WTC11 (cell line): ENCODE results near the gene CD82. TPM values are rescaled to one million over a fixed set of nuclear protein-coding genes. Genes with fewer than 3 reads are reported as not detected.

ENCODE experiments used
- ATAC-seq: fragments of 200-7000 bp; cut with Tn5 transposase; 2 replicates; pipeline ENCODE4 v1.10.0; 2021; ENCODE audit warnings: mild to moderate bottlenecking, moderate library complexity
- CTCF ChIA-PET: fragments of 300-600 bp; sonication (Branson Sonifier 250); formaldehyde crosslinking; loops from one replicate; lab custom pipeline; 2021; ENCODE audit warnings: antibody characterized with exemption; lab: Charles Lee
- POLR2A ChIA-PET: fragments of 350-600 bp; sonication (Branson Sonifier 250); formaldehyde crosslinking; loops from one replicate; lab custom pipeline; 2021; ENCODE audit warnings: antibody characterized with exemption; lab: Charles Lee
- DNase-seq: peaks from one replicate; pipeline ENCODE4 v3.0.0; 2021; ENCODE audit warnings: low spot score
- H3K27ac Mint-ChIP-seq: 2 replicates; pipeline ENCODE4 v1.8.0; 2021; ENCODE audit warnings: mixed read lengths
- H3K27me3 Mint-ChIP-seq: 2 replicates; pipeline ENCODE4 v1.8.0; 2021; ENCODE audit warnings: low read depth, mild to moderate bottlenecking, moderate library complexity, mixed read lengths
- H3K36me3 Mint-ChIP-seq: 2 replicates; pipeline ENCODE4 v1.8.0; 2021; ENCODE audit warnings: mixed read lengths
- H3K4me1 Mint-ChIP-seq: 2 replicates; pipeline ENCODE4 v1.8.0; 2022; ENCODE audit warnings: mixed read lengths
- H3K4me3 Mint-ChIP-seq: 2 replicates; pipeline ENCODE4 v1.8.0; 2021; ENCODE audit warnings: mild to moderate bottlenecking, moderate library complexity, mixed read lengths
- H3K9me3 Mint-ChIP-seq: 2 replicates; pipeline ENCODE4 v1.8.0; 2021; ENCODE audit warnings: mixed read lengths
- CTCF ChIP-seq: fragments of 200-600 bp; IDR thresholded peaks from 2 replicates; pipeline ENCODE4 v1.8.0; 2022; ENCODE audit warnings: antibody characterized with exemption
- ETV6 ChIP-seq: sonication (generic); formaldehyde crosslinking; IDR thresholded peaks from 2 replicates; pipeline ENCODE4 v1.8.1; 2022; ENCODE audit warnings: mild to moderate bottlenecking, missing genetic modification reagents
- FOXK1 ChIP-seq: sonication (generic); formaldehyde crosslinking; IDR thresholded peaks from 2 replicates; pipeline ENCODE4 v1.8.0; 2022; ENCODE audit warnings: mild to moderate bottlenecking, moderate library complexity, missing genetic modification reagents
- HMGA2 ChIP-seq: fragments of 250-450 bp; sonication (Bioruptor Pico); IDR thresholded peaks from 2 replicates; pipeline ENCODE4 v1.4.0; 2021; ENCODE audit warnings: mild to moderate bottlenecking, moderate library complexity
- HMGXB4 ChIP-seq: sonication (generic); formaldehyde crosslinking; IDR thresholded peaks from 2 replicates; pipeline ENCODE4 v1.8.1; 2023; ENCODE audit warnings: mild to moderate bottlenecking, moderate library complexity, missing genetic modification reagents
- JUN ChIP-seq: sonication (generic); formaldehyde crosslinking; IDR thresholded peaks from 2 replicates; pipeline ENCODE4 v1.8.0; 2023; ENCODE audit warnings: mild to moderate bottlenecking, missing genetic modification reagents
- NFE2L1 ChIP-seq: sonication (generic); formaldehyde crosslinking; IDR thresholded peaks from 2 replicates; pipeline ENCODE4 v1.8.1; 2023; ENCODE audit warnings: missing genetic modification reagents
- NR3C1 ChIP-seq: sonication (generic); formaldehyde crosslinking; conservative IDR thresholded peaks from 2 replicates; pipeline ENCODE4 v1.8.1; 2023; ENCODE audit warnings: low read depth, mild to moderate bottlenecking, missing genetic modification reagents
- PRRX2 ChIP-seq: fragments of 250-450 bp; sonication (Bioruptor Pico); IDR thresholded peaks from 2 replicates; pipeline ENCODE4 v1.8.0; 2021; ENCODE audit warnings: mild to moderate bottlenecking
- RELA ChIP-seq: sonication (generic); formaldehyde crosslinking; IDR thresholded peaks from 2 replicates; pipeline ENCODE4 v1.8.1; 2022; ENCODE audit warnings: missing genetic modification reagents, mild to moderate bottlenecking, borderline replicate concordance
- SMAD4 ChIP-seq: sonication (generic); formaldehyde crosslinking; IDR thresholded peaks from 2 replicates; pipeline ENCODE4 v1.8.0; 2022; ENCODE audit warnings: mild to moderate bottlenecking, missing genetic modification reagents
- TEAD1 ChIP-seq: sonication (generic); formaldehyde crosslinking; IDR thresholded peaks from 2 replicates; pipeline ENCODE4 v1.8.0; 2022; ENCODE audit warnings: mild to moderate bottlenecking, missing genetic modification reagents
- USF1 ChIP-seq: sonication (generic); formaldehyde crosslinking; IDR thresholded peaks from 2 replicates; pipeline ENCODE4 v1.8.0; 2022; ENCODE audit warnings: mild to moderate bottlenecking, missing genetic modification reagents
- ZNF121 ChIP-seq: sonication (generic); formaldehyde crosslinking; IDR thresholded peaks from 2 replicates; pipeline ENCODE4 v1.8.0; 2023; ENCODE audit warnings: missing genetic modification reagents
- ZNF138 ChIP-seq: sonication (generic); formaldehyde crosslinking; conservative IDR thresholded peaks from 2 replicates; pipeline ENCODE4 v1.8.1; 2022; ENCODE audit warnings: mild to moderate bottlenecking, moderate library complexity, missing genetic modification reagents
- ZNF219 ChIP-seq: sonication (generic); formaldehyde crosslinking; IDR thresholded peaks from 2 replicates; pipeline ENCODE4 v1.8.0; 2023; ENCODE audit warnings: missing genetic modification reagents, mild to moderate bottlenecking, borderline replicate concordance
- ZNF317 ChIP-seq: sonication (generic); formaldehyde crosslinking; IDR thresholded peaks from 2 replicates; pipeline ENCODE4 v1.8.1; 2023; ENCODE audit warnings: low read depth, mild to moderate bottlenecking, moderate library complexity, missing genetic modification reagents, borderline replicate concordance
- ZNF396 ChIP-seq: fragments of 250-450 bp; sonication (Bioruptor Pico); IDR thresholded peaks from 2 replicates; pipeline ENCODE4 v1.8.0; 2021; ENCODE audit warnings: mild to moderate bottlenecking, moderate library complexity, borderline replicate concordance
- ZNF671 ChIP-seq: fragments of 250-450 bp; sonication (Bioruptor Pico); IDR thresholded peaks from 2 replicates; pipeline ENCODE4 v1.8.0; 2021; ENCODE audit warnings: mild to moderate bottlenecking
- total RNA-seq: library from RNA; stranded (reverse); gene quantifications from 3 replicates; pipeline ENCODE4 v1.2.3, GENCODE V29; 2021
- TF ChIP-seq, protein P1 (sequence below): sonication (generic); formaldehyde crosslinking; IDR thresholded peaks from 2 replicates; pipeline ENCODE4 v1.8.1; 2022; ENCODE audit warnings: mild to moderate bottlenecking, missing genetic modification reagents, moderate library complexity, borderline replicate concordance
- TF ChIP-seq, protein P2 (sequence below): sonication (generic); formaldehyde crosslinking; IDR thresholded peaks from 2 replicates; pipeline ENCODE4 v1.8.1; 2023; ENCODE audit warnings: mild to moderate bottlenecking, missing genetic modification reagents, moderate library complexity
- TF ChIP-seq, protein P3 (sequence below): fragments of 250-450 bp; sonication (Bioruptor Pico); conservative IDR thresholded peaks from 2 replicates; pipeline ENCODE4 v1.9.0; 2021; ENCODE audit warnings: mild to moderate bottlenecking
- TF ChIP-seq, protein P4 (sequence below): fragments of 250-450 bp; sonication (Bioruptor Pico); IDR thresholded peaks from 2 replicates; pipeline ENCODE4 v1.9.0; 2021; ENCODE audit warnings: mild to moderate bottlenecking

Gene CD82
- total RNA-seq, 1 experiment from 2014 or later: 15.5 TPM

DNA sequence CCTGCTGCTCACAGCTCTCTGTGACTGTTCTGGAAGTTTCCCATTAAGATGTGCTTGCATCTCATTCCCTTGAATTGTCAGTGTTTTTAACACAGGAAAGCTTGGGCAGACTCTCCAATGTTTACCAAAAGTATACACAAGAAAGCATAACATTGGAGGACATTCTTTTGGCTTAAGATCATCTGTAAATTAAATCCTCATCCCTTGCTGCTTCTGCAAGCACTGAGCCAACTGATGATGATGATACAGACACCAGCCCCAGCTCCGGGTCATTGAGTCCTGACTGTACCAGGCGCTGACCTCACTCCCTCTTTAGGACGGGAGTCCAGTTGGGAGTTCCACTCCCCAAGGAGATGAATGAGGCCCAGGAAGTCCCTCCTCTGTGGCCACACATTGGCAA lies 23.8 kb downstream of the CD82 start (continued):
- no peak for TF ChIP-seq ETV6 (CRISPR knock-in tag)

- Mint-ChIP-seq H3K4me1 (peaks cover 10% of the 10 kb centered on the region), H3K9me3 (no peaks in the 10 kb centered on the region), H3K27me3 (no peaks in the 10 kb centered on the region), H3K27ac (no peak overlapping the region), H3K4me3 (no peak overlapping the region), H3K36me3 (no peaks in the 10 kb centered on the region)
- ATAC-seq (no peak), DNase-seq (no peak)
- ChIA-PET CTCF (interaction anchor here (1.2 kb wide), 1 partner anchor 34 kb away, joined by 5 read pairs; no protein-coding TSS in a partner anchor), POLR2A (interaction anchor here (0.6 kb wide), 1 partner anchor 370 kb away, joined by 3 read pairs; no protein-coding TSS in a partner anchor)
- TF ChIP-seq TEAD1 (CRISPR knock-in tag): no peak
- TF ChIP-seq NFE2L1: no peak
- TF ChIP-seq ZNF138 (CRISPR knock-in tag): no peak
- no peak for TF ChIP-seq FOXK1
- no peak for TF ChIP-seq CTCF
- TF ChIP-seq RELA: no peak
- TF ChIP-seq, protein P1, sequence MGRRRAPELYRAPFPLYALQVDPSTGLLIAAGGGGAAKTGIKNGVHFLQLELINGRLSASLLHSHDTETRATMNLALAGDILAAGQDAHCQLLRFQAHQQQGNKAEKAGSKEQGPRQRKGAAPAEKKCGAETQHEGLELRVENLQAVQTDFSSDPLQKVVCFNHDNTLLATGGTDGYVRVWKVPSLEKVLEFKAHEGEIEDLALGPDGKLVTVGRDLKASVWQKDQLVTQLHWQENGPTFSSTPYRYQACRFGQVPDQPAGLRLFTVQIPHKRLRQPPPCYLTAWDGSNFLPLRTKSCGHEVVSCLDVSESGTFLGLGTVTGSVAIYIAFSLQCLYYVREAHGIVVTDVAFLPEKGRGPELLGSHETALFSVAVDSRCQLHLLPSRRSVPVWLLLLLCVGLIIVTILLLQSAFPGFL (CRISPR knock-in tag): no peak
- TF ChIP-seq, protein P2, sequence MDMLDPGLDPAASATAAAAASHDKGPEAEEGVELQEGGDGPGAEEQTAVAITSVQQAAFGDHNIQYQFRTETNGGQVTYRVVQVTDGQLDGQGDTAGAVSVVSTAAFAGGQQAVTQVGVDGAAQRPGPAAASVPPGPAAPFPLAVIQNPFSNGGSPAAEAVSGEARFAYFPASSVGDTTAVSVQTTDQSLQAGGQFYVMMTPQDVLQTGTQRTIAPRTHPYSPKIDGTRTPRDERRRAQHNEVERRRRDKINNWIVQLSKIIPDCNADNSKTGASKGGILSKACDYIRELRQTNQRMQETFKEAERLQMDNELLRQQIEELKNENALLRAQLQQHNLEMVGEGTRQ (CRISPR knock-in tag): no peak
- no peak for TF ChIP-seq ZNF219 (CRISPR knock-in tag)
- no peak for TF ChIP-seq ZNF317 (CRISPR knock-in tag)
- TF ChIP-seq, protein P3, sequence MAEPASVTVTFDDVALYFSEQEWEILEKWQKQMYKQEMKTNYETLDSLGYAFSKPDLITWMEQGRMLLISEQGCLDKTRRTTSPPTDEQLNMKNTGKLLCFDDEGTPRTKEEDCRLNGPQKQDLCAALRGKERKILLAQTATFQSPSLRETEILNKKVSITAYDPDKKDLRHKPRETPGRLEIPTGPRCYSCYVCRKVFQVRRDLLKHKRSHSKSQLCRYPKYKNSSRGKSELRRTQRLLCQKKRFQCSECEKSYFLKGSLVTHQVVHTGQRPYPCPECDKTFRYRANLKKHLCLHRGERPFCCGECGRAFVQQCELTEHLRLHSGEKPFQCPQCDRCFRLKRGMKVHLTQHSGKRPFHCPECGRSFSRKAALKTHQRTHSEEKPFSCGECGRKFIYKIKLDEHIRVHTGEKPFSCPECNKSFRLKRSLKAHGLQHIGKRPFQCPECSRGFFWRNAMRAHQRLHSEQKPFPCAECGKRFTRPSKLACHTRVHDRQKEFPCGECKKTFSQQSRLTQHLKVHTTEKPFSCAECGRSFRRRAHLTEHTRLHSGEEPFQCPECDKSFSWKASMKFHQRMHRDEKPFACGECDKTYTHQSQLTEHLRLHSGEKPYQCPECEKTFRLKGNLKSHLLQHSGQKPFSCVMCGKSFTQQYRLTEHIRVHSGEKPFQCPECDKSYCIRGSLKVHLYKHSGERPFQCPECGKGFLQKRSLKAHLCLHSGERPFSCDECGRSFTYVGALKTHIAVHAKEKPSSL: no peak
- no peak for TF ChIP-seq ZNF121 (CRISPR knock-in tag)
- TF ChIP-seq HMGA2 (CRISPR knock-in tag): no peak
- TF ChIP-seq, all 79 proteins: peak for 0
These were observed 25.3 kb downstream of the CD82 start for GRCh38 chr11:44590769-44591168.

DNA sequence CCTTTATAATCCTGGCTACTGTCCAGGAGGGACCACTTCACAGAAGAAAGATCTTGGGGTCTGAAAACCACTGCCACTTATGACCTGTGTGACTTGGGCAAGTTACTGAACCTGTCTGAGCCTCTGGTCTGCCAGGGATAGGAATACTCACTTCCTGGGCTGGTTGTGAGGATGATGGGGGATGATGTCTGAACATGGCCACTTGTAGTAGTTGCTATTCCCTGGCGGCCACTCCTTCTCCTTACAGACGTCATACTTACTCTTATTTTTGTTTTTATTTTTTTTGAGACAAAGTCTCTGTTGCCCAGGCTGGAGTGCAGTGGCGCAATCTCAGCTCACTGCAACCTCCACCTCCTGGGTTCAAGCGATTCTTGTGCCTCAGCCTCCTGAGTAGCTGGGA lies 26.1 kb downstream of the CD82 start:
- ATAC-seq (no peak), DNase-seq (no peak)
- H3K27ac Mint-ChIP-seq: no peak overlapping the region
- CTCF ChIA-PET: interaction anchor here (1.2 kb wide), 1 partner anchor 35 kb away, joined by 5 read pairs; no protein-coding TSS in a partner anchor
- H3K4me1 Mint-ChIP-seq: peaks cover 15% of the 10 kb centered on the region
- no peaks in the 10 kb centered on the region for H3K9me3 Mint-ChIP-seq
- no peaks in the 10 kb centered on the region for H3K27me3 Mint-ChIP-seq
- no peak overlapping the region for H3K4me3 Mint-ChIP-seq
- POLR2A ChIA-PET: no interaction called here
- H3K36me3 Mint-ChIP-seq: no peaks in the 10 kb centered on the region
- TF ChIP-seq, protein P4, sequence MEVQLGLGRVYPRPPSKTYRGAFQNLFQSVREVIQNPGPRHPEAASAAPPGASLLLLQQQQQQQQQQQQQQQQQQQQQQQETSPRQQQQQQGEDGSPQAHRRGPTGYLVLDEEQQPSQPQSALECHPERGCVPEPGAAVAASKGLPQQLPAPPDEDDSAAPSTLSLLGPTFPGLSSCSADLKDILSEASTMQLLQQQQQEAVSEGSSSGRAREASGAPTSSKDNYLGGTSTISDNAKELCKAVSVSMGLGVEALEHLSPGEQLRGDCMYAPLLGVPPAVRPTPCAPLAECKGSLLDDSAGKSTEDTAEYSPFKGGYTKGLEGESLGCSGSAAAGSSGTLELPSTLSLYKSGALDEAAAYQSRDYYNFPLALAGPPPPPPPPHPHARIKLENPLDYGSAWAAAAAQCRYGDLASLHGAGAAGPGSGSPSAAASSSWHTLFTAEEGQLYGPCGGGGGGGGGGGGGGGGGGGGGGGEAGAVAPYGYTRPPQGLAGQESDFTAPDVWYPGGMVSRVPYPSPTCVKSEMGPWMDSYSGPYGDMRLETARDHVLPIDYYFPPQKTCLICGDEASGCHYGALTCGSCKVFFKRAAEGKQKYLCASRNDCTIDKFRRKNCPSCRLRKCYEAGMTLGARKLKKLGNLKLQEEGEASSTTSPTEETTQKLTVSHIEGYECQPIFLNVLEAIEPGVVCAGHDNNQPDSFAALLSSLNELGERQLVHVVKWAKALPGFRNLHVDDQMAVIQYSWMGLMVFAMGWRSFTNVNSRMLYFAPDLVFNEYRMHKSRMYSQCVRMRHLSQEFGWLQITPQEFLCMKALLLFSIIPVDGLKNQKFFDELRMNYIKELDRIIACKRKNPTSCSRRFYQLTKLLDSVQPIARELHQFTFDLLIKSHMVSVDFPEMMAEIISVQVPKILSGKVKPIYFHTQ (CRISPR knock-in tag): no peak
- TF ChIP-seq PRRX2 (CRISPR knock-in tag): no peak
- TF ChIP-seq ETV6 (CRISPR knock-in tag): no peak
- no peak for TF ChIP-seq JUN (CRISPR knock-in tag)
- no peak for TF ChIP-seq SMAD4 (CRISPR knock-in tag)
- no peak for TF ChIP-seq USF1 (CRISPR knock-in tag)
- TF ChIP-seq ZNF671 (CRISPR knock-in tag): no peak
- no peak for TF ChIP-seq ZNF396 (CRISPR knock-in tag)
- no peak for TF ChIP-seq NR3C1 (CRISPR knock-in tag)
- no peak for TF ChIP-seq HMGXB4 (CRISPR knock-in tag)
